ENCODE data around the gene DDX25. TPM values are rescaled to one million over a fixed set of nuclear protein-coding genes. Genes with fewer than 3 reads are reported as not detected.

The DDX25 gene
- total and polyA plus RNA-seq, 2 of the 13 experiments (the other 11 are each of a cell fraction or from before 2014, with no cell fraction given), result 0.17 to 0.29 TPM

DNA sequence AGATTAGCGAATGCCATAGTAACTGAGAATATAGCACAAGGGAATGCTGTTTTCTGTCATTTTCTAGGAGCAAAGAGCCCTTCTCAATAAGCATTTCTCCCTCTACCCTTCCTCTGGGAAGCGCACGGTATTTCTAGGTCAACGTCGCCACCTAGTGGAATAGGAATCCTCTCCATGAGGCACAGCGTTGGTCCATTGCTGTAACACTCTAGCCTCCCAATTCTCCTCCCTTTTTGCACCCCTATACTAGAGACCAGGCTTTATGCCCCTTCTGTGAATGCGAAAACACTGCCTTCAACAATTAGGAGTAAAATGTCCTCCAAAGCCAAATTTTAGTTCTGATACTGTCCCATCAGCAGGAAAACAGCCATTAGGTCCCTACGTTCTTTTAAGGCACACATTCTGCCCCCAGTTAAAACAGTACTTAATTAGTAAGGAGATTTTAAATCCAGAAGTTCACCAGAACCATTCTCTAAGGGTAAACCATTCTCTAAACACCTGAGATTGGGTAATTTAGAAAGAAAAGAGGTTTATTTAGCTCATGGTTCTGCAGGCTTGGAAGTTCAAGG lies 29.7 kb upstream of the DDX25 start:
- Histone ChIP-seq H4K20me1 (ENCODE audit: insufficient read depth, low read length) (no peaks in the 10 kb centered on the region), H3K27ac (ENCODE audit: extremely low read length, insufficient read depth, low read length) (no peak overlapping the region), H2AFZ (ENCODE audit: low read length) (no peak overlapping the region), H3K27me3 (ENCODE audit: control insufficient read depth in 1 of 2, insufficient read depth in 2 of 2, low read length in 2 of 2) (0 out of 5 replicates have a peak, but pooled peaks cover 0 to 5% of the 10 kb centered on the region in 2 experiments), H3K9me3 (ENCODE audit: low read length) (no peaks in the 10 kb centered on the region), H3K36me3 (replicated peaks in 1 of 2; ENCODE audit: control insufficient read depth in 1 of 2, insufficient read depth in 2 of 2, low read length in 2 of 2) (no peaks in the 10 kb centered on the region), H3K79me2 (ENCODE audit: insufficient read depth, low read length) (no peaks in the 10 kb centered on the region), H3K4me1 (ENCODE audit: insufficient read depth, low read length) (peaks cover 10% of the 10 kb centered on the region), H3K9ac (ENCODE audit: insufficient read depth, low read depth, low read length) (no peak overlapping the region), H3K4me3 (replicated peaks in 1 of 3; ENCODE audit: insufficient read depth in 1 of 3, low read depth in 2 of 3, low read length in 3 of 3) (peak overlapping the region in 2 of 3 experiments; percentile 19 to 36; a peak in 3 of 6 replicates), H3K4me2 (ENCODE audit: low read depth, low read length) (peak overlapping the region; percentile 64)
- BruUV-seq (replicated peaks), result no TSS peak
- intact Hi-C loops (cut with micrococcal nuclease; ENCODE audit: unreplicated experiment) (loop anchor here (5.0 kb wide), 1 partner anchor 912 kb away; no protein-coding TSS in a partner anchor), in situ Hi-C loops (cut with HindIII; ENCODE audit: extremely low pct_ligation_motif_present, low pct_unique_long_range_greater_than_20kb) (loop anchor here (5.0 to 10.0 kb wide), 4 partner anchors 150 to 450 kb away; partner anchors contain the start of gene CHEK1)
- 6% methylated on average over 8 of the region's 8 CpGs for WGBS (ENCODE audit: low lambda C conversion rate)
- CTCF ChIA-PET (ENCODE audit: low intra/inter-chr PET ratio, low total read pairs), result interaction anchor here (0.5 to 1.9 kb wide), 4 partner anchors 36 to 451 kb away, joined by 3 to 7 read pairs (median 4); no protein-coding TSS in a partner anchor
- POLR2A ChIA-PET, result no interaction called here
- ATAC-seq (peak; percentile 97), FAIRE-seq (peak; percentile 90), DNase-seq (ENCODE audit: low spot score) (peak; percentile 69)
- no peak for TF ChIP-seq ZNF605 (CRISPR knock-in tag; IDR thresholded peaks at IDR 0.05)
- TF ChIP-seq ZNF670 (CRISPR knock-in tag; IDR thresholded peaks at IDR 0.05; ENCODE audit: borderline replicate concordance), result no peak
- TF ChIP-seq ERF (CRISPR knock-in tag; IDR thresholded peaks at IDR 0.05), result 0 out of 2 replicates have a peak, but pooled peaks have one; percentile 24
- TF ChIP-seq THAP11 (CRISPR knock-in tag; IDR thresholded peaks at IDR 0.05), result peak; percentile 37; the same call in 1 of the 2 replicates
- peak; percentile 90 for TF ChIP-seq STAG1 (CRISPR knock-in tag; IDR thresholded peaks at IDR 0.05)
- TF ChIP-seq ZNF12 (CRISPR knock-in tag; IDR thresholded peaks at IDR 0.05), result 0 out of 2 replicates have a peak, but pooled peaks have one; percentile 19
- no peak for TF ChIP-seq ZMYM3 (CRISPR knock-in tag; IDR thresholded peaks at IDR 0.05)
- TF ChIP-seq HNF1B (CRISPR knock-in tag; IDR thresholded peaks at IDR 0.05), result 0 out of 2 replicates have a peak, but pooled peaks have one; percentile 26
- TF ChIP-seq UBTF (CRISPR knock-in tag; IDR thresholded peaks at IDR 0.05), result 0 out of 2 replicates have a peak, but pooled peaks have one; percentile 20
- no peak for TF ChIP-seq POLR2G (IDR thresholded peaks at IDR 0.05; ENCODE audit: low read depth, low read length)
- no peak for TF ChIP-seq NR2F6 (IDR thresholded peaks at IDR 0.05)
- no peak for TF ChIP-seq NR2F6 (CRISPR knock-in tag; IDR thresholded peaks at IDR 0.05)
- TF ChIP-seq GLI4 (CRISPR knock-in tag; IDR thresholded peaks at IDR 0.05; ENCODE audit: borderline replicate concordance), result no peak
- TF ChIP-seq SMC3 (IDR thresholded peaks at IDR 0.05; ENCODE audit: low read length), result peak; percentile 65; the same call in 1 of the 2 replicates
- peak; percentile 92 for TF ChIP-seq CTCF (CRISPR knock-in tag; IDR thresholded peaks at IDR 0.05)
- no peak for TF ChIP-seq TP53 (CRISPR knock-in tag; conservative IDR thresholded peaks at IDR 0.05)
- TF ChIP-seq, protein P1, sequence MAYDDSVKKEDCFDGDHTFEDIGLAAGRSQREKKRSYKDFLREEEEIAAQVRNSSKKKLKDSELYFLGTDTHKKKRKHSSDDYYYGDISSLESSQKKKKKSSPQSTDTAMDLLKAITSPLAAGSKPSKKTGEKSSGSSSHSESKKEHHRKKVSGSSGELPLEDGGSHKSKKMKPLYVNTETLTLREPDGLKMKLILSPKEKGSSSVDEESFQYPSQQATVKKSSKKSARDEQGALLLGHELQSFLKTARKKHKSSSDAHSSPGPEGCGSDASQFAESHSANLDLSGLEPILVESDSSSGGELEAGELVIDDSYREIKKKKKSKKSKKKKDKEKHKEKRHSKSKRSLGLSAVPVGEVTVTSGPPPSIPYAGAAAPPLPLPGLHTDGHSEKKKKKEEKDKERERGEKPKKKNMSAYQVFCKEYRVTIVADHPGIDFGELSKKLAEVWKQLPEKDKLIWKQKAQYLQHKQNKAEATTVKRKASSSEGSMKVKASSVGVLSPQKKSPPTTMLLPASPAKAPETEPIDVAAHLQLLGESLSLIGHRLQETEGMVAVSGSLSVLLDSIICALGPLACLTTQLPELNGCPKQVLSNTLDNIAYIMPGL (CRISPR knock-in tag; IDR thresholded peaks at IDR 0.05; ENCODE audit: borderline replicate concordance in 1 of 2, low read depth in 1 of 2), result peak in 1 of 2 experiments; percentile 30; a peak in 1 of 4 replicates
